Neural progenitor cell (in vitro differentiated cells): ENCODE data around the gene ITPR1.

ENCODE experiments used
- CTCF ChIP-seq: fragments of 200-600 bp; sonication (generic); IDR thresholded peaks from 2 replicates; pipeline ENCODE4 v1.5.1; 2017; ENCODE audit warnings: antibody characterized with exemption, mild to moderate bottlenecking
- EZH2 ChIP-seq: fragments of 200-600 bp; sonication (generic); IDR thresholded peaks from 2 replicates; pipeline ENCODE4 v1.6.1; 2017; ENCODE audit warnings: antibody characterized with exemption, mild to moderate bottlenecking, moderate library complexity

GRCh38 chr3:4712109-4712508, 219.0 kb downstream of the ITPR1 start:
- TF ChIP-seq EZH2, result no peak
- TF ChIP-seq CTCF, result no peak
